ENCODE results near the gene IGSF21.

- TF ChIP-seq GATA3 (IDR thresholded peaks at IDR 0.05; ENCODE audit: low read depth, low read length) (no peak), GATA2 (IDR thresholded peaks at IDR 0.05; ENCODE audit: low read depth, low read length) (no peak)
Observed at GRCh38 chr1:18174037-18174436, 66.4 kb downstream of the IGSF21 start.

Data from SH-SY5Y (cell line).